NK-92 treated with Interleukin-12 subunit alpha and Interleukin-12 subunit beta, amount 100 ng/mL, for 24 hours (cell line): ENCODE measurements around the gene WASF3.
"Not testable (repeated sequence)": the region's sequence is repeated elsewhere in the genome, so short reads cannot be mapped to it uniquely, and the experiment has no call there.

ENCODE experiments used
- DNase-seq: peaks from one replicate; lab custom pipeline; 2025; lab: John Stamatoyannopoulos, UW

Gene WASF3

GRCh38 chr13:26636073-26636472 lies 78.6 kb downstream of the WASF3 start:
- DNase-seq = not testable (repeated sequence)

- DNase-seq = no peak
Measured at GRCh38 chr13:26646603-26647002, 89.1 kb downstream of the WASF3 start.

- no peak for DNase-seq
Measured at GRCh38 chr13:26651234-26651633, 93.8 kb downstream of the WASF3 start.

- no peak for DNase-seq
Measured at GRCh38 chr13:26653310-26653709, 95.8 kb downstream of the WASF3 start.

GRCh38 chr13:26653842-26654241 lies 96.4 kb downstream of the WASF3 start:
- no peak for DNase-seq

DNA sequence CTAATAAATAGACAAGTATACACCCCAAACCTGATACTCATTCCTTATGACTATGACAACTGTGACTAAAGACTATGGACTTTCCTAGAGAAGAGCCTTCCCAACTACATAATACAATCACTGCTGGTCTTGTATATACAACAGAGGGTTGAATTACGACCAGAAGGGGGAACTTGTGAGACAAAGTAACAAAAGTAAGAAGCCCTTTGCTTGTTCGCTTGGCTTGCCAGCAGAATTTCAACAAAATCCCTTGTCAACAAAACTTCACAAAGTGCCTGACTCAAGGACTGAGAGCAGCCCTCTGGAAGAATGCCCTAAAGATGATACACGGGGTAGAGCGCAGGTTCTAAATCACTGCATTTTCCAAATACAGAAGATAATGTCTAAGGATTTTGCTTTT lies 99.4 kb downstream of the WASF3 start:
- DNase-seq = no peak

DNA sequence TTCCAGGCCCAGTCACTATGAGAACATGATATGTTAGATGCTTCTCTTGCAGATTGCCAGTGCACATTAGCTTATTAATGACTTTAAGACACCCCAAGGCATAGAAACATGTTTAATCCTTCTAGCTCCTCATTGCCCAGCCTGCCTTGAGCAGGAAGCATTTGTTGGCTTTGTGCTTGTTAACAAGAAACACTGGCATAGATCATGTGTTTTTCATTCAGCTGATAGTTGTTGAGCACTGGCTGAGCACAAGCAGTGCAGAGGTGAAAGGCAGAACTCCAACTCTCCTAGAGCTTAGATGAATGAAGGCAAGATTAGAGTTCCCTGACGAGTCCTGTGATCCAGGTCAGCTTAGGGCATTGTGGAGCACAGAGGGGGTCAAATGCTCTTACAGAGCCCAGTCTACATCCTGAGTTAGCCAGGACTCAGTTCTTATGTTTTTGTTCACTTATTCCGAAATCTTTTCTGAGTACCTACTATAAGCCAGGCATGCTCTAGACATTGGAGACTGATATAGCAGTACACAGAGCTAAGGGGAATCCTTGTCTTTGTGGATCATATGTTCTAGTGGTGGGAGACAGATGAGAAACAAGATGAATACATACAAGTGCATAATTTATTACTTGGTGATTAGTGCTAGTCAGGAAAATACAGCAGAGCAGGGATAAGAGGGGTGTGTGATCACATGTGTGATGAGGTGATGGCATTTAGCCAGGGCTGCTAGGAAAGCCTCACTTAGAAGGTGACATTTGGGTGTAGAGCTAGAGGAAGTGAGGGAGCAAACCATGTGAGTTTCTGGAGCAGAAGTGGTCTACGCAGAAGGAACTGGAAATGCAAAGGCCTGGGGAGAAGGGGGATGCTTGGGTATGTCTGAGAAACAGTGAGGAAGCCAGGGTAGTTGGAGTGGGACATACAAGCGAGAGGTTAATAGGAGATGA lies 101.2 kb downstream of the WASF3 start:
- DNase-seq = no peak

GRCh38 chr13:26660185-26660584 lies 102.7 kb downstream of the WASF3 start:
- no peak for DNase-seq

GRCh38 chr13:26660766-26661165 lies 103.3 kb downstream of the WASF3 start:
- DNase-seq = no peak

GRCh38 chr13:26663791-26664190 lies 106.3 kb downstream of the WASF3 start:
- no peak for DNase-seq

DNA sequence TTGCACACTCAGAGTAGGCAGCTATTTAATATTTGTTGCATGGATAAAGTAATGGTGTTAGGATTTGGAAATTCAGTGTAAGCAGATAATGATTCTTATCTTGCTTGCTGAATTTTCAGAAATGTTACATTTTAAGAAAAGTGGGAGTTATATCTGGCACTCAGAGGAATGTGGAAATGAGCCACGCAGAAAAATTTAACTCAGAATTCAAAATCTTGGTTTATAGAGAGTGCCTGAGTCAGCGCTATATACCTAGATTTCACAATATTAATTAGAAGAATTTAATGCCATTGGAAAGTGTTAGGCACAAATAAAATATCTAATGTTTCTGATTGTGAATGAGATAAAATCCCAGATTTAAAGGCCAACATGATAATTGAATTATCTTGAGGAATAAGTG lies 106.8 kb downstream of the WASF3 start:
- no peak for DNase-seq

DNA sequence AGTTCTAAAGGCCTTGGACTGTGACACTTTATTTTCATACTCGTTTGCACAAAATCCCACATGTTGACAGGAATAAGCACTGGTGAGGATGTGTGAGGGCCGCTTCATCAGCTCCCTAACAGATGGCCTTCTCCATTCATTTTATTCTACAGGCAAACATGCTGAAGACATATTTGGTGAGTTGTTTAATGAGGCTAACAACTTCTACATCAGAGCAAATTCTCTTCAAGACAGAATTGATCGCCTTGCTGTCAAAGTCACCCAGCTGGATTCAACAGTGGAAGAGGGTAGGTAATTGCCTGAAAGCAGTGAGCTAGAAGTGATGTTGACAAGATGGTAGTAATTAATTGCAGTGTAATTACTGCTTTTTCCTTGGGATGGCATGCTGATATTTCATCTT lies 107.4 kb downstream of the WASF3 start:
- DNase-seq = no peak

DNA sequence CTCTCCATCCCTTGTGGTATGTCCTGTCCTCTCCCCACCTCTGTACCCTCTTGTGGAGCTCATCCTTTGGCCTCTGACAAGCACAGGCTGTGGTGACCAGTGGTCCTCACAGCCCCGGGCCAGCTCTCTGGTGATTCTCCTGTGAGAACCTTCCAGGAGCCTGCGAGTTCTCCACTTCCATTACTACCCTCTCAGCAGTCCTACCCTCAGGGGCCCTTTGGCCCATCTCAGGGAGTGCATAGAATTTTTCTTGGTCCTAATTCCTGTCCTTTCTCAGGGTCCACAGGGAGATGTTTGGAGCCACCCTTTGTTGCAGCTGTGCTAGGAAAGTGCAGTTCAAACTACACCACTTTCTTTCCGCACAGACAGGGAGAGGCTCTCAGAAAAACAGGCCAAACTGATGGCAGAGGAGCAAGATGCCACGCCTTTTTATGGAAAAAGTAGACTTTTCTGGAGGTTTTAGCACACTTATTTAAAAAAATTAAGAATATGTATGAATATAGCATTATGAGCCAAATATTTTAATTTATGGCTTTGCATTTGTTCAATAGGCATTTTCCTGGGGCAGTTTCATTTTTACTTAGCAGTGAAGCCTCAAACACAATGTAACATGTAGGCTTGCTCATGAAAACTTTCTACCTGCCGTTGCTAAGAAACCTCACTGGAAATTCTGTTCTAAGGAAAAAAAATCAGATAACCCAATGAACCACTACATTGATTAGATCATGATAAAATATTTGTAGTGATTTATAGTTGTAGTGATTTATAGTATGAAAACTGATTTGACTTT lies 111.1 kb downstream of the WASF3 start:
- DNase-seq = no peak

DNA sequence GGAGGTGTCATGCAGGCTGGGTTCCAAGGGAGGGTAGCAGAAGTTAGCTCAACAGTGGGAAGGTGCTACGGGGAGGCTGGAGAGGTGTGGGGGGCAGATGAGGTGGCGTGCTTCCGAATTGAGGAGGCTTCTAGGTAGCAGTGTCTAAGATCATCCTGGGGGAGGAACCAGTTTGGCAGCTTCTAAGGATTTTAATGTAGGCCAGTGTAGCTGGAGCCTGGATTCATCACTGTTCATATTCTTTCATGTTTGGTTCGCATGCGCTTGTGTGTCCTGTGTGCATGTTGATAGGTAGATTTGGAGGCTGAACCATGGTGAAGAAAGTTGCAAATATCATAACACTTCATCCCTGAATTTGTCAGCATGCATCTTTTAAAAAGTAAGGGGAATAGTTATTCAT lies 116.4 kb downstream of the WASF3 start:
- no peak for DNase-seq

GRCh38 chr13:26677156-26677555 lies 119.7 kb downstream of the WASF3 start:
- DNase-seq = no peak

GRCh38 chr13:26678330-26678729 lies 120.8 kb downstream of the WASF3 start:
- no peak for DNase-seq

DNA sequence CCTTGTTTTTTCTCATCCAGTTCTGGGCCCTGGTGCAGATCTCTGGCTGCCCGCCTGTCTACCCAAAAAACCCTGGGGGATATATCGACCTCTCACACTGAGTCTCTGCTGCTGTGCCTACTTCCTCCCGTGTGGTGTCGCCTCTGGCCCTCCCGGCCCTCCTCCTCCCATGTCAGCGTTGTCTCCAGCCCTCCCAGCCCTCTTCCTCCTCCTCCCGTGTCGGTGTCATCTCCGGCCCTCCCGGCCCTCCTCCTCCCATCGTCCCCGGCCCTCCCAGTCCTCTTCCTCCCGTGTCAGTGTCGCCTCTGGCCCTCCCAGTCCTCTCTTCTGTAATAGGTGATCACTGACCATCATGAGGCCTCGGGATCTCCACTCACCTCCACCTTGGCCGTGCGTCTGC lies 121.3 kb downstream of the WASF3 start:
- no peak for DNase-seq

- DNase-seq = no peak
Measured at GRCh38 chr13:26679411-26680122, 122.1 kb downstream of the WASF3 start.

- no peak for DNase-seq
Measured at GRCh38 chr13:26680123-26680450, 122.6 kb downstream of the WASF3 start.

- no peak for DNase-seq
Measured at GRCh38 chr13:26680572-26680971, 123.1 kb downstream of the WASF3 start.

DNA sequence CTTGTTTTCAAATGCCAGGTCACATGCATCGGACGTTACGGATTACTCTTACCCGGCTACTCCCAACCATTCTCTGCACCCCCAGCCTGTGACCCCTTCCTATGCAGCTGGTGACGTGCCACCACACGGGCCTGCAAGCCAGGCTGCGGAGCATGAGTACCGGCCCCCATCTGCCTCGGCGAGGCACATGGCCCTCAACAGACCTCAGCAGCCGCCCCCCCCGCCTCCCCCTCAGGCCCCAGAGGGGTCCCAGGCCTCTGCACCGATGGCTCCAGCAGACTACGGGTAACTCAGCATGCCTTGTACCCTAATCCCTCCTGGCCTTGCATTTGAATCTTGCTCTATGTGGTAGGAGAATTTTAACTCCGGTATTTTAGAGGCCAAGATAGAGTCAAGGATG lies 123.6 kb downstream of the WASF3 start:
- DNase-seq = no peak

GRCh38 chr13:26682606-26683005 lies 125.1 kb downstream of the WASF3 start:
- no peak for DNase-seq

GRCh38 chr13:26685606-26686005 lies 128.1 kb downstream of the WASF3 start:
- no peak for DNase-seq
